HG03442 (cell line): ENCODE data around the gene TBC1D9.
A peak's percentile ranks its signal among the peaks of the same experiment; 100 is the strongest.

Source experiments
- ATAC-seq: cut with Tn5 transposase; IDR thresholded peaks from one replicate; pipeline ENCODE4 v1.9.1; 2021; ENCODE audit warnings: mild to moderate bottlenecking, moderate library complexity; ENCODE audit not compliant: unreplicated experiment

Gene TBC1D9

DNA sequence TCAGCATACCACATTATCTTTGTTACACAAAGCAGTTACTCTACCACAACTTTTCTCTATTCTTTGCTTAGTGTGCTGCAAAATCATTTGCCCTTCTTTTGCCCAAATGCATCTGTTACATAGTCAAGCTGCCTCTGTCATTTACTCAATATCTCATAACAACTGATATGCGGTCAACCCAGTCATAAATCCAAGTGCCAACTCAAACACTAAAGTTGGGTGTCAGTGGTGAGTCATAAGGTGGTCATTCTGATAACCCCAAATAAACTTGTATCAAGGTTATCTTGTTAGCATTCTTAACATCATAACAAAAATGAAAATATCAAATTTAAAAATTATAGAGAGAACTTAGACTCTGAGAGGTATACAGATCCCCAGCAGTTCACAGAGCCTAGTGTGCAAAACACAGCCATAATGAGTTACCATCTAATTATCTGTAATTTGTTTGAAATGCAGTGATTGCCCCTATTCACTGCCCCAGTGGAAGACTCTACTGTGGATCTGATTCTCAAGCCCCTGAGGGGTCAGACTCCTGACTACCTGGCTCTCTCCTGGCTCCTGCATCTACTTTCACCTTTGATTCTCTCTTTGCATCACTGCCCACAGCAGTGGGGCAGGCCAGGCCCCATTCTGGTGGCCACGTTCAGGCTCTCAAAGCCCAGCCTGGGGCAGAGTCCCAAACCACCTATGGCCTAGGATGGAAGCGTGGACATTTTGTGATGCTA lies 29.2 kb downstream of the TBC1D9 start:
- ATAC-seq, result no peak

GRCh38 chr4:140725556-140725955 lies 30.6 kb downstream of the TBC1D9 start:
- no peak for ATAC-seq

DNA sequence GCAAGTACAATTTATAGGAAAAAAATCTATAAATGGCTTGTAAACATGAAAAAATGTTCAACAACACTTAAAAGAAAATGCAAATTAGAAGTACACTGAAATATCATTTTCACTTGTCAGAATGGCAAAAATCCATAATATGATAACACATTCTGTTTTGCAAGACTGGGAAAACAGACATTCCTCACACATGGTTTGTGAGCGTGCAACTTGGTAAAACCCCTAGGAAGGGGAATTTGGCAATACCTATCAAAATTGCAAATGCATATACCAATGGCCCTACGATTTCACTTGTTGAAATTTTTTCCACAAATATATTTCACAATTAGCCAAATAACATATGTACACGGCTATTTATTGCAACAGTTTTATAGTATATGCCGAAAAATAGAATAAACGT lies 31.4 kb downstream of the TBC1D9 start:
- ATAC-seq, result no peak

DNA sequence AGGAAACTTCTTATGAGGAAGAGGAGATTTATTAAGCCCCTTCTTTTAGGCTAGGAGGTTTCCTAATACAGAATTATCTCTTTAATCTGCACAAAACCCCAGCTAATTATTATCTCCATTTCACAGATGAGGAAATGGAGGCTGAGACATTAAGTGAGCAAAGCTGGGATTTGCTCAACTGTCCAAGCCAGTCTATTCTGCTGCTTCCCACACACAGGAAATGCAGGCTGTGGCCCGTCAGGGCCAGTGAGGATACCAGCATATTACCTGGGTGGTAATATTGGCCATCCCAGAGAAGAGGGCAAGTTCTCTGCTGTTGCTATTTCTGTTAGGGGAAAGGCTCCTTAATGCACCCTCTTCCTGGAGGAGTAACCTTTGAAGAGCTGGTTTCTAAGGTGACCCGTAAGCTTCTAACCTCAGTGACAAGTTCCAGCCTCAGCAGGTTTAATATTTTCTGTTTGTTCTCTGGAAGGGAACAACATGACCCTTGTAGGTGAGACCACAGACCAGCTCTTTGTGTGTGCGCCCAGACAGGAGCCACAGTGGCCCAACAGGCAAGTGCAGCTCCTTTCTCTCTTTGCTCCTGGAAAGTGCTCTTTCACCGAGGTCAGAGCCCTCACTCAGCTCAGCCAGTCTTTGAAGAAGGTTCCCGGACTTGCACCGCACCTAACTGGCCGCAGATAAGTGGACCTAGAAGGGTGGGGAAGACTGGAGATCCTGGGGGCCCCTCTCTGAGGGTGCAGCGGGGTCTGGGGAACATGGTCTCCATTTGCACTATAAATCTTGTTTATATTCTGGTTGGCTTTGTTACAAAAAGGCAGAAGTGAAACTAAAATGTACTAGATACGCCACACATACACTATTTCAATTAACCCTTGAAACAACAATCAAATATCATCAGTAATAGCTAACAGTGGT lies 35.5 kb downstream of the TBC1D9 start:
- peak; percentile 31 for ATAC-seq

DNA sequence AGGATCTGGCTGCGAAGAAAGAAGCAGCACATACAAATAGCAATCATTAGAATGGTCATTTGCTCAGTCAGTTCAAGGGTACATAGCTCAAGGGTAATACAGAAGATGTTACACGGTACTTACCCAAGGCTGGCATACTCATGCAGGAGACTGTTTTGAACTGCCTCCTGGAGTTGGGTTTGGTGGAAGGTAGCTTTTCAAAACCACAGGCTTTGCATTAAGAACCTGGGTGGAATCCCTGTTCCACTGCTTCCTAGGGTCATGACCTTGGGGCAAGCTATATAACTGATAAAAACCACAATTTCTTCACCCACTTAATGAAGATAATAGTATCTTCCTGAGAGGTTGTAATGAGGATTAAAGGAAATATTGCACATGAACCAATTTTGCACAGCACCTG lies 36.5 kb downstream of the TBC1D9 start:
- peak; percentile 54 for ATAC-seq

GRCh38 chr4:140719022-140719421 lies 37.2 kb downstream of the TBC1D9 start:
- ATAC-seq, result no peak

- ATAC-seq, result no peak
Observed at GRCh38 chr4:140718241-140718952, 37.8 kb downstream of the TBC1D9 start.

GRCh38 chr4:140717313-140717712 lies 38.9 kb downstream of the TBC1D9 start:
- ATAC-seq, result no peak

DNA sequence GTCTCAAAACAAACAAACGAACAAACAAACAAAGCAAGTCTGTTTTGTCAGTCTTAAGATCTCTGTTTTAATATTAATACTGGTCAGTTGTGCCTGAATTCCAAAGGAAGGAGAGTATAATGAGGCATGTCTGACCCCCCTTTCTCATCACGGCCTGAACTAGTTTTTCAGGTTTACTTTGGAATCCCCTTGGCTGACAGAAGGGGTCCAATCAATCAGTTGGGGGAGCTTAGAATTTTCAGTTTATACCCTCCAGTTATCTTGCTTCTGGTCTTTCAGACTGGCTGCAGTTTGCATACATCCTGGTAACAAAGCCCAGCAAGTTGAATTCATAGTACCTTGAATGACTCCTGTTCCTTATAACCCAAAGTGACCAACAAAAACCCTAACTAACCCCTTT lies 41.1 kb downstream of the TBC1D9 start:
- ATAC-seq, result no peak

GRCh38 chr4:140711910-140712309 lies 44.3 kb downstream of the TBC1D9 start:
- no peak for ATAC-seq

- no peak for ATAC-seq
Observed at GRCh38 chr4:140710908-140711622, 45.1 kb downstream of the TBC1D9 start.

GRCh38 chr4:140707325-140707724 lies 48.9 kb downstream of the TBC1D9 start:
- no peak for ATAC-seq

DNA sequence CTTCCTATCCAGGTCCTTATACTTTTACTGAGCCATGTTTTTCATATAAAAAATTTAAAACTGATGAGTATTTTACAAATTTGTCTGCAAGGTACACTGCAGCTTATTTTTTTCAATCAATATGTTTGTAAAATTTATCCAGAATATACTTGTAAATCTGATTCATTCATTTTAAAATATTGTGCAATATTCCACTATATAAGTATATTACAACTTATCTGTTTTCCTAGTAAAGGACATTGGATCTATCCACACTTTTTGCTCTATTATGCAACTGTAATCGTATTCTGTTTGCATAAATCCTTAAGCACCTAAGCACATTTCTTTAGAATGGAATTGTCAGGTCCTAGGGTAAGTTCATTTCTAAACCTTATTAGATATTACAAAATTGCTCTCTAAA lies 49.5 kb downstream of the TBC1D9 start:
- no peak for ATAC-seq

- no peak for ATAC-seq
Observed at GRCh38 chr4:140706276-140706625, 49.9 kb downstream of the TBC1D9 start.

GRCh38 chr4:140705625-140706275 lies 50.4 kb downstream of the TBC1D9 start:
- ATAC-seq, result no peak

DNA sequence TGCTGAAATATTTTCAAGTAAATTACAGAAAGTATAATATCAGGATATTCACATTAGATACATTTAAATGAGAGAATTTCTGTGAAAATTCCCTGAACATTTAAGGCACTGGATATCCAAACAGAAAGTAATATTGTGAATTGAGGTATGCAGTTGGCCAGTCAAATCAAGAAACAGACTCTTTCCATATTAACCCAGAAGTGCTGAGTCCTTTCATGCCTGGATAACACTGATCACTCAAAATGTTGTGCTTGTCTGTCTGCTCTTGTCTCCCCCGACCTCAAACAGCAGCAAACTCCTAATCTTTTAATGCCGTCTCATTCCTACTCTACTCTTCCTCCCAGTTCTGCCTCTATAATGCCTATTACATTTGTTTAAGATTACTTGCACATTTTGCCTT lies 51.2 kb downstream of the TBC1D9 start:
- ATAC-seq, result peak; percentile 79

- no peak for ATAC-seq
Observed at GRCh38 chr4:140704392-140704960, 51.7 kb downstream of the TBC1D9 start.

- no peak for ATAC-seq
Observed at GRCh38 chr4:140703463-140703862, 52.7 kb downstream of the TBC1D9 start.

DNA sequence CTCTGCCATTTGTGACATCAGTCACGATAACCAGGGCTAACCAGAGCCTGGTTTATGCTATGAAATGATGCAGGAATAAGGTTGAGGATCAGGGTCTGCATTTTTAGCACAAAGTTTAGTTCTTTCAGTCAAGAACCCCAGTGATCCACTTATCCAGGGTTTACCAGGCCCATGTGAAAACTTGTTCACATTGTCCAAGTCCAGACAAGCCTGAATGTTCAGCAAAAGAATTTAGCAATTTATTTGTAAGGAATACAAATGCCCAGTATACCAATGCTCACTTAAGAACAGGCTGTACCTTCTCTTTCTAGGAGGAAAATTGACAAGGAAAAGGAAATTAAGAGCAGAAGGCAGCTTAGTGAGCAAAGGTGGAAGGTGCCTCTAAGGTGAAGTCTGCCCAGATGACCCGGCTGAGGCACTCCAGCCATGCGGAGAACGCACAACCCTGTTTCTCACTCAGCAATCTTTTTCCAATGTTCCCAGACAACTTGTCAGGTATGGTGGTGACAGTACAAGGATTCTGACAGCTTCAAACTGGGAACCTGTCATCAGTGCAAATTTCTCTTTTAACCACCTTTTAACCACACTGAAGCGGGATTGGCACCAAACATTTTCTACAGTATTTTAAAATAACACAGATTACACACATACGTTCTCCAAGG lies 54.0 kb downstream of the TBC1D9 start:
- no peak for ATAC-seq

DNA sequence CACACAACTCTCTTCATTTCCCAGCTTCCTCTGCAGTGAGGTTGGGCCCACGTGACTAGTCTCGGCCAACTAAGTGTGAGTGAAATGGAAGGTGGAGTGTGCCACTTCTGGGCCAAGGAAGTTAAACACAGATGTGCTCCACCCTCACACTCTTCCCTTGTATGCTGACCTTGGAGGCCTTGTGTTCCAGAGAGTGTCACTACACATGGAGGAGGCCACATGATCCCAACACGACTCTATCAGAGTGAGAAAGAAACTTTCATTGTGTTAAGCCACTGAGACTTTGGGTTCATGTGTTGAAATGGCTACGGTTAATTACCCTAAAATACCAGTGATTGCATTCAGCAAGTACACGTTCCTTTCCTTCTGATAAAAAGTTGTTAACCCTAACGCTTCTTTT lies 55.1 kb downstream of the TBC1D9 start:
- ATAC-seq, result no peak
